Heart left ventricle (tissue), 13 donors: ENCODE measurements around the gene ZNF365.

Experiments
- CTCF ChIP-seq, 12 donors: fragments of 200-600 bp; sonication (generic) in 4 of 12; IDR thresholded peaks; one replicate each; pipeline versions ENCODE4 v1.5.0 to v1.8.0; 2018 to 2022; ENCODE audit warnings: antibody characterized with exemption in 12 of 12, mild to moderate bottlenecking in 5 of 12
- POLR2A ChIP-seq, 2 donors: fragments of 450-650 bp; IDR thresholded peaks; one replicate each; pipeline ENCODE4 v1.6.1; 2017; ENCODE audit warnings: antibody characterized with exemption in 2 of 2, mild to moderate bottlenecking in 2 of 2, moderate library complexity in 2 of 2
- donor health status: ischemic (EF 13 %, LVEDD 7.1; RV severe dilation, severe dysfunction).
- donor health status: DM: no; HTN: yes; CAD: no.
- donor health status: DM: no; HTN: no; CAD: no.
- donor health status: ischemic (EF 25% LVEDD 6.9; RV normal size, moderate dysfunction).
- donor health status: ischemic (EF 25% LVEDD 5.7; RV mildly dilated, moderate dysfunction).
- donor health status: ischemic (EF 35%, LVEDD 5.7; RV mildly dilated, moderate dysfunction).
- donor health status: nonischemic (EF 11% LVEDD 7.7; RV severe dilation, severe dysfunction).
- donor health status: DM: yes; HTN: yes; CAD: no.
- donor health status: PGD.
- donor health status: ischemic (EF 29% LVEDD 5.4; RV normal size, mild dysfunction).
- donor health status: nonischemic (EF 23%, LVEDD 6.1; RV moderate dilation, normal function).

DNA sequence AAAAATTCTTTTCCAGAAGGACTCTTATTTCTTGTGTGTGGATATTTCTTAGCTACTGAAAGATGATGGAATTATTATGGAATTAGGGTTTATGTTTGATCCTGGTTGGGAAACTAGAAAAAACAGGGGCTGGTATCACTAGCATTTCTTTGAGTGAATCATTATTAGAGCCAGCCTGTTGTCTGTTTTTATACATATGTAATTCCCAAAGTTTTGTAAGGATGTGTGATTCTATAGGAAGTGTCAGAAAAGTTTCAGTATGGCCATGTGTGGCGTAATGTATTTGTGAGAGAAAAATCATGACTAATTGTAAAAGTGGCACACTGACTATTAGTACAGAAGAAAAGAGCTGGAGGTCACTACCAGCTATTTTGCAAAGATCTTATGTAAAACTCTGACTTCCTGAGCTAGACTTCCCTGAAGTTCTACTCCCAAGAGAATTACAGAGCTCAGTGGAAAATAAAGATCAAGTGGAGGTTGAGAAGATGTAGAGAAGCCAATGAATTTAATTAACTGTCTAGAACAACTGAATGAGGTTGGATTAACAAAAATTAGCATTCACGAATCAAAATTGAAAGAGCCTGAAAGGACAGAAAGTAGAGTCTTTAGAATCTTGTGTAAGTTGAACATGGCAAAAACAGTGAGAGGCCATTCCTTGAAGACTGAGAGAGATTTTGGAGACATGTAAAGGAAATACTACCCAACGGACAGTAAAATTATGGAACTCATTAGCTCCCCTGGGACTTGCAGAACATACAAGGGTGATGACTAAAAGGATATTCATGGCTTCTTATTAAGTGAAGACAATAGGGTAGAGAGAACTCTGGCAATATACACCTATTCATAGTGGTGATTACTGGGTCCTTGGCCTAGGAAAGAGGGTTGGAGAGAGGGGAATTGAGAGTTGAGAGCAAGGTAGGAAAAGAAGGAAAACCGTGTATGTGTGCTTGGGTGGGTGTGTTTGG lies 12.5 kb downstream of the ZNF365 start:
- TF ChIP-seq CTCF (IDR thresholded peaks at IDR 0.05), result no peak
- no peak for TF ChIP-seq POLR2A (IDR thresholded peaks at IDR 0.05)
